Tongue (tissue), 2 donors: ENCODE data around the gene ZNF532. TPM values are rescaled to one million over a fixed set of nuclear protein-coding genes. Genes with fewer than 3 reads are reported as not detected.
"Not testable (repeated sequence)": the region's sequence is repeated elsewhere in the genome, so short reads cannot be mapped to it uniquely, and the experiment has no call there.

Experiments
- DNase-seq: peaks from one replicate; pipeline ENCODE4 v3.0.0-alpha.2; 2015
- total RNA-seq: library from RNA; depleted of rRNA; stranded (reverse); fragments of >200 nt; gene quantifications from one replicate; pipeline ENCODE4 v1.2.3, GENCODE V29; 2014

Gene ZNF532
- total RNA-seq, 1 donor from 2014 or later: 86.1 TPM

DNA sequence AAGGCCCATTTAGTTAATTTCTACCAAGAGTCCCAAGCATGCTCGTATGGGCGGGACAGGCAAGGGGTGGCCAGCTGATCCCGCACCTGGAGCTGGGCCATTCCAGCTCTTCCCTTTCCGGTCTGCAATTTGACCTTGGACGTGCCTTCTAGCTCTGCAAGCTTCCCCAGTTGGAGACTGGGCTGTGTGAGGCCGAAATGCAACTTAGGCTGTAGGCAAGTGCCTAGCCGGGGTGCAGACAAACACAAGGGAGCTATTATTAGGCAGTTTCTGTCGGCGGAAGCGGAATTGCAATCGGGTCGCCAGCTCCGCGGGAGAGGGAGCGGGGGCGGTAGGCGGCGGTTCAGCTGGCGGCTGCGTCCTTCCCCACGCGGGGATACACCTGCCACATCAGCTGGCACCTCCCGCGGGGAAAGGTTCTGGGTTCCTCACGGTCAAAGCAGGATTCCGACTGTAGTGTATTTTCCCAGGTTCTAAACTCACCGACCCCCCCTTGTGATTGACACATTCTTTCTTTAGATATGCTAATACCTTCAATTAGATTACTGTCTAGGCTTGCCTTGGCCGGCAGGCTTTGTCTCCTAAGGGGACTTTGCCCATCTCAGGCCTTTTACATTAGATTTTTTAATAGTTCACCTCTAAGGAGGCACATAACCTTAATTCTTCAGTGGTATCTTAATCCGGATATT is 17.1 kb upstream of the ZNF532 start:
- DNase-seq: peak; percentile 36

DNA sequence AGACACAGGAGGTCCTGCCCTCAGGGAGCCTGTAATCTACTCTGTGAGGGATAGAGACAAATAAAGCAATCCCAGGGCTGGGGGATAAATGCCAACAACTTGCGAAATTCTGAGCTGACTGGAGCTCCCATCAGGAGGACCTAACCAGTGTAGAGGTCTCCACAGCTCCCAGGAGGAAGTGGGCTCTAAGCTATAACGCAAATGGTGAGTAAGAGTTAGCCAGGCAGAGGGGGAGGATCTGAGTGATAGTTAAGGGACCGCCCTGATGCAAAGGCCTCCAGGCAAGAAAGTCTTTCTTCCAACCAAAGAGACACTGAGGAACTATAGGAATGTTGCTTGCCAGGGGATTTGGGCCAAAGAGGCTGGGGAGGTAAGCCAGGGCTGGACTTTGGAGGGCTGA is 16.0 kb upstream of the ZNF532 start:
- DNase-seq: no peak

GRCh38 chr18:58850786-58851469 is 13.7 kb upstream of the ZNF532 start:
- DNase-seq: peak; percentile 32

DNA sequence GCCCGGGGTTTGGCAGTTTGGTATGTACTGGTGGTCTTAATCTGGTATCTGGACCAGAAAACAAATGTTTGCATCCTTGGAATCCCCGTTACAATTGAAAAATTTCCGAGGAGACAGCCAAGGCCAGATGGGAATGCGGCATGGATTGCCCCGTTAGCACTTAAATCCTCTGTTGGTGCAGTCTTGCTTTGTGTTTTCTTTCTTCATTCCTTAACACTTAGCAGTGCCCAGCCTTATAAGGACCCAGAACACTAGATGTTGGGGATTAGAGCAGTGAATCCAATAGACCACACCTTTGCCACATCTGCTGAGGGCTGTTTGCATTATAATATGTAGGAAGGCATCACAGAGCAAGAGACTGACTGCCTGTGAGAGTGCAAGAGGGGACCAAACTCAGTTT is 12.8 kb upstream of the ZNF532 start:
- DNase-seq: peak; percentile 71

GRCh38 chr18:58852629-58853028 is 12.0 kb upstream of the ZNF532 start:
- DNase-seq: no peak

DNA sequence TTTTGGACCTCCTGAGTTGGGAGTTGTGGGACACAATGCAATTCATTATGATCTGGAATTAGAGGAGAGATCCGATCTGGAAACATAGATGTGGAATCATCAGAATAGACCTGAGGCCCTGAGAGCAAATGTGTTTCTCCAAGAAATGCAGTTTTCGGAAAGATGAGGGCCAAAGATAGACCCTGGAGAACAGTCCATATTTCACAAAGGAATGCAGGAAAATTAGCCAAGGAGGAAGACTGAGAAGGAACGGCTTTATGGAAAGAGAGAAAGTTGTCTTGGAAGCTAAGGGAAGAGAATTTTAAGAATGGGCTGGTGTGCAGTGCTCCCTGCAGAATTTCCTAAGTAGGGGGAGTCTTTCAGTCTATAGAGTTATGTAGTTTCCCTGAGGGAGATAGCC is 11.1 kb upstream of the ZNF532 start:
- DNase-seq: no peak

GRCh38 chr18:58855521-58855920 is 9.2 kb upstream of the ZNF532 start:
- not testable (repeated sequence) for DNase-seq

- no peak for DNase-seq
These were observed 7.8 kb upstream of the ZNF532 start for GRCh38 chr18:58856881-58857280.

DNA sequence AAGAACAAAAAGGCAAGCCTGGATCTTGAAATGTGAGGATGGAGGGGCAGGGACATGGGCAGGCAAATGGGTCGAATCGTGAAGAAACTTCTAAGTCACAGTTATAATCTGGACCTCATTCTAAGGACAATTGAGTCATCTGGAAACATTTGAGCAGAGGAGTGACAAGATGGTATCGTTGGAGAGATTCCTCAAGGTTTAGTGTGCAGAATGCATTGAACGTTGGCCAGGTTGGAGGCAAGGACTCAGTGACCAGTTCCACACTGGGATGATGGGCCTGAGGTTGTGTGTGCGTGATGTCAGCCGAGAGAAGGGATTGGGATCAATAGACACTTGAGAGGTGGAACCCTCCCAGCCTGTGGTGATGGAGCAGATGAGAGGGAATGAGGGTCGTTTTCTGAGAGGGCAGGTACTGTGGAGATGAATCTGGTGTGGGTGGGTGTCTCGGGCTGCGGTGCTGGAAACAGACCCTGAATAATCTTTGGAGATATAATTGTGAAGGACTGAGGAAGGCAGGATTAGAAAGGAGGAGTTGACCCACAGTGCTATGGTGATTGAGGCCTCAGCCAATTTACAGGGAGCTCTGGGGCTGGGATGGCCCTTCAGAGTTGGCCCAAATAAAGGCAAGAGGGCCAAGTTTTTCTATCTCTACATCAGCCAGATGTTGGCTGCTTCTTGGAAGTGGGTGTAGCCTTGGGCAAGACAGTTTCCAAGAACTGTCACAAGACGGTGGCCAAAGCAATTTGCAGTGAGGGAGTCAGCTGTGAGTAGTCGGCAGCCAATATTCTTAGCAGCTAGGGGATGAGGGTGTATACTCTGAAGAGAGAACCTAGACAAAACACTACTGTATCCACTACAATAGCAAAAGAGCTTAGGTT is 5.8 kb upstream of the ZNF532 start:
- DNase-seq: peak; percentile 76

DNA sequence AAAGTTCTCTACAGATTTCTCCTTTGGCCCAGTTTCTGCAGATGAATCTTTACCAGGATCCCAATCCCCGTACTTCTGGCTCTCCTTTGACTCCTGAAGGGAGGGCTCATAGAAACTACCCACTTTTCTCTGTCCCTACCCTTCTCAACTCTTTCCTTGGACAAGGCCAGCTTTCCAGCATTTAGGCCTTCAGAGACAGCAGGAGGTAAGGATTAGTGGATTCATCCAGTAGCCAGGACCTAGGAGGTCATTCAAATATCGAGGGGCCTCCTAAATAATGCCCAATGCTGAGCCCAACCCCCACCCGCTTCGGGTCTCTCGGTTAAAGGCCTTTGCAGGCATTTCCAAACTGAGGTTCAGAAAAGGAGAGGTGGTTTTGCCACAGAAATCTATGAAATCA is 4.8 kb upstream of the ZNF532 start:
- no peak for DNase-seq

GRCh38 chr18:58860747-58861231 is 3.9 kb upstream of the ZNF532 start:
- peak; percentile 31 for DNase-seq

DNA sequence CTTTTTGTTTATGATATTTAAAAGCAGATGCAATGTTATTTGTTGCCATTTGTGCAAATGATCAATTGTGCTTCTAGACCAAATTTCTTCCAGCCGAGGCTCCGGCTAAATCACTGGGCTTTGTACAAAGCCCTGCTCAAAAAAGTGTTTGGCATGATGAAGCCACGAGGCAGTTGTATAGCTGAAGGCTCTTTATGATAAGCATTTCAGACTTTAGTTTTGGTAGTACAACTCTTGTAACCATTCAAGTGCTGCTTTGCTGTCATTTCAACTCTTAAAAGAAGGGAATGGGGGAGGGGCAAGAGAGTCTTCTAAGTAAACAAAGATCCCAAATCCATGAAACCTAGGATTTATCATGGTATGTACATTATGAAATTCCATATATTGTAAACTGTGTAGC is 3.3 kb upstream of the ZNF532 start:
- peak; percentile 36 for DNase-seq

- DNase-seq: peak; percentile 13
These were observed 2.8 kb upstream of the ZNF532 start for GRCh38 chr18:58861861-58862301.

- DNase-seq: no peak
These were observed 2.3 kb upstream of the ZNF532 start for GRCh38 chr18:58862356-58862755.

- peak; percentile 64 for DNase-seq
These were observed 1.7 kb upstream of the ZNF532 start for GRCh38 chr18:58862851-58863538.

DNA sequence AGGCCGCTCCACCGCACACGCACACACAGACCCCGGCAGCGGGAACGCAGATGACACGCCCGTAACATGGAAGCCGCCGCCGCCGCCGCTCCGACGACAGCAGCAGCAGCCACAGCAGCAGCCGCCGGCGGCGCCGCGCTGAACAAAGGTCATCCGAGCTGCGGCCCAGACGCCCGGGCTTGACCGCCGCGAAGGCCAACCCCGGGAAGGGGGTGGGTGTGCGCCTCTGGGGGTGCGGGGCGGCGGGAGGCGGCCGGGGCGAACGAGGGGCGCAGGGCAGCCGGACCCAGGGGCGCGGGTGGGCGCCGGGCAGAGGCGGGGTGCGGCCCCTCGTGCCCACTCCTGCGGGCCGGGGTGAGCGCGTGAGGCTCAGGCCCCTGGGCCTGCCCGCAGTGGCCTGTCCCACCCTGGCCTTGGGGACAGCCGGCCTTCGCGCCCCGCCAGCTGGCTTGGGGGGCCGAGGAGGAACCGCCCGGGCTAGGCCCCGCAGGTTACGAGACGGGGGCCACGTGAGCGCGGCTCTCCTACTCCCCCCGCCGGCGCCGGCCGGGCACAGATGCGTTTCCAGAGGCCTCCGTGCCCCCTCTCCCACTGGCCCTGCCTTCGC is 1.0 kb upstream of the ZNF532 start:
- peak; percentile 65 for DNase-seq

DNA sequence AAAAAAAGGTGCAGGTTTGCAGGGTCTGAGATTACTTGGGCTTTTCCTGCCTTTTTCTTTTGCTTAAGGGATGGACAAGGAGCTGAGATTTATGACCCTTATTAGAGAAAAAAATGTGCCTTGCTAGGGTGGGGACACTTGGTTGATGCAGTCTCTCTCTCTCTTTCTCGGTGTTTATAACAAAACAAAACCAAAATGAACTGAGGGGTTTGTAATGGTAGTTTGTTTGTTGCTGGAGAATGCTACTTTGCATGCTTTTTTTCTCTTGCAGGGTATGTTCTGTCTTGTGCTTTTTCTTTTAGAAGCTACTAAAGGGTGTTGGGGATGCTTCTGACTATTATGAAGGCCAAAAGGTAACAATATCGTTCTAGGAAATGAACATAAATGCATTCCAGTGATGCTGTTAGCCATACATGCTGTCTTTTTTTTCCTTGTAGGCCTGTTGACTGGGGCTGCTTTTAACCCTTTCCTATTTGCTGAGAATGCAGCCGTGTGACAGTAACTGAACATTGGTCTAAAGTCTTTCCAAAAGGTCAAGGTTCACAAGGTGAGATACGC is 435 bp downstream of the ZNF532 start:
- no peak for DNase-seq

DNA sequence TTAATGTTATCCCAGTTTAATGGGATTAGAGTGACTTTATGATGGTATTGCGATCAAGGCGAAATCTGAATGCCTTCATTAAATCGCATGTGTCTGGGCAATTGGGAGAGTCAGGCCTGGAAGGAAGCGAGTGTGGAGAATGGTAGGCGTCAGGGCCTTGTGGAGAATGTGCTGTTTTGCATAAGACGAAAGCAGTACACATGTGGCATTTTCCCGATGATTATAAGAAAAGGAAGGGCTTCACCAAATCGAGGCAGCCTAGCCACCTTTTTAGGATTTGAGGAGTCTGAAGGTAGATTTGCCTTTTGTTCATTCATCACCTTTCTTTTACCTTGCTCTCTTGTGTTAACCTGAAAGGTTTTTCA is 1.0 kb downstream of the ZNF532 start:
- DNase-seq: no peak

DNA sequence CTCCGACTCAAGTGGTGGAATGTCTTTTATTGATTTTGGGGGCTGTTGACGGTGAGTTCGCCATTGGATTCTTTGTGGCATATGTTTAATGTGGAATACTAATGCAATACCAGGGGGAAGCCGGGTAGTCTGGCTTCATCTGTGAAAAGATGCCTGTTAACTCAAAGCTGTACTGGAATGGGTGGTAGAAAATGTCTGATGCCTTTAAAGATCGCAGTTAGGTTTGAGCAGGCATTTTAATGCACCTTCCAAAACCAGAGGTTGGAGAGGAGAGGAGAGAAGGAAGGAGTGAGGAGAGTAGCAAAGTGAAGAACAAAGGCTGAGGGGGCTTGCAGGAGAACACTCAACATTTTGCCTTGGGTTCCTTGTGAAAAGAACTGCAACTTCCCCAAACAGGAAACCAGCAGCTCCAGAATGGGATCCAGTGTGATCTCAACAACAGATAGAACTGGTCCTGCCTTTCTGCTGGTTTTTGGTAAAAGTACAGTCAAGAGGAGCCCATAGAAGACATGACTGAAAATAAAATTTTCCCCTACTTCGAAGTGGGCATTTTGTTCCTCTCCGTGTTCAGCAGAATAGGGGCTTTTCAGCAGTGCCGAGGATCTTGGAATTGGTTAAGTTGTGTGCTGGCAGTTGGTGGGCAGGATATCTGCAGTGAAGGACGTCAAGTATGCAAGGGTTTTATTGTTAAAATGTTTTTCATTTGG is 1.5 kb downstream of the ZNF532 start:
- no peak for DNase-seq

DNA sequence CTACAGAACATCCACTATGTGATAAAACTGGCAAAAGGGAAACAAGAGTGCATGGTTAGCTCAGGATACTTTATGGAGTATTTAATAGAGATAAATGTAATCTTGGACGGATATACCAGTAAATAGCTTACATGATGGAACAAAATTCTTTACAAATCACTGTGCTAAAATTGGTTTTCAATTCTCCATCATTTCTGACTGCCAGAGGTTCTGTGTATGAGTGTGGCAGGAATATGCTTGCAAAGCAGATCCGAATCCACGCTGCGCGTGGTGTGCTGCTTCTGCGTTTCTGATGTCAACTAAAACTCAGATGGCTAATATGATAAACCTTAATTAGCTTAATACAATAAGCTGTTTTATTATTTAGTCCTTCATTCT is 2.1 kb downstream of the ZNF532 start:
- no peak for DNase-seq
